Activated naive CD4-positive, alpha-beta T cell (primary cell): Measurements from ENCODE around the gene GET3.
"Not testable (repeated sequence)": the region's sequence is repeated elsewhere in the genome, so short reads cannot be mapped to it uniquely, and the experiment has no call there.

Source experiments
- DNase-seq, 4 experiments: peaks; one replicate each; lab custom pipeline; 2025; lab: John Stamatoyannopoulos, UW

The GET3 gene

GRCh38 chr19:12792051-12792852, 55.0 kb downstream of the GET3 start:
- DNase-seq = peak; percentile 37 to 71 (median 56)

DNA sequence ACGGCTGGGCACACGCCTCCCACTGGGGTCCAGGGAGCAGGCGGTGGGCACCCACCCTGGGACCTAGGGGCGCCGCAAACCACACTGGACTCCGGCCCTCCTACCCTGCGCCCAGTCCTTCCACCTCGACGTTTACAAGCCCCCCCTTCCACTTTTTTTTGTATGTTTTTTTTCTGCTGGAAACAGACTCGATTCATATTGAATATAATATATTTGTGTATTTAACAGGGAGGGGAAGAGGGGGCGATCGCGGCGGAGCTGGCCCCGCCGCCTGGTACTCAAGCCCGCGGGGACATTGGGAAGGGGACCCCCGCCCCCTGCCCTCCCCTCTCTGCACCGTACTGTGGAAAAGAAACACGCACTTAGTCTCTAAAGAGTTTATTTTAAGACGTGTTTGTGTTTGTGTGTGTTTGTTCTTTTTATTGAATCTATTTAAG, 55.6 kb downstream of the GET3 start:
- DNase-seq = peak in 1 of 4 experiments; percentile 50

GRCh38 chr19:12793290-12794195, 56.2 kb downstream of the GET3 start:
- DNase-seq = peak; percentile 86 to 94 (median 90)

DNA sequence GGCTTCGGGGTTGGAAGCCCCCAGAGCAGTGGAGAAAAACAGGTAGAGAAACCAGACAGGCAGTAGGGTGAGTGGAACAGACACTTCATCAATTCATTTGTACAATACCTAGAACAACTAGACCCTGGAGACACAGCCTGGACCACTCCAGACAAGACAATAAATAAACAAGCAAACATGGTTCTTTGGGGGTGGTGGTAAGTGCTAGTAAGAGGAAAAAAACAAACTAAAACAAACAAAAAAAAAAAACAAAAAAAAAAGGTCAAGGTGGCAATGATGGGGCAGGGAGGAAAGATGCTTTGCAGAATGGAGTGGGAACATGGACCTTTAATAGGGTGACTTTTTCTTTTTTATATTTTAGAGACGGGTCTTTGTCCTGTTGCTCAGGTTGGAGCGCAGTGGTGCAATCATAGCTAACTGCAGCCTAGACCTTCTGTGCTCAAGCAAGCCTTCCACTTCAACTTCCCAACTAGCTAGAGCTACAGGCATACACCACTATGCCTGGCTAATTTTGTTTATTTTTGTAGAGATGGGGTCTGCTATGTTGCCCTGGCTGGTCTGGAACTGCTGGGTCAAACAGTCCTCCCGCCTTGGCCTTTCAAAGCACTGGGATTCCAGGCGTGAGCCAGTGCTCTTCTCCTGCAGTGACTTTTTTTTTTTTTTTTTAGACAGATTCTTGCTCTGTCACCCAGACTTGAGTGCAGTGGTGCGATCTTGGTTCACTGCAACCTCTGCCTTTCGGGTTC, 57.1 kb downstream of the GET3 start:
- no peak for DNase-seq

DNA sequence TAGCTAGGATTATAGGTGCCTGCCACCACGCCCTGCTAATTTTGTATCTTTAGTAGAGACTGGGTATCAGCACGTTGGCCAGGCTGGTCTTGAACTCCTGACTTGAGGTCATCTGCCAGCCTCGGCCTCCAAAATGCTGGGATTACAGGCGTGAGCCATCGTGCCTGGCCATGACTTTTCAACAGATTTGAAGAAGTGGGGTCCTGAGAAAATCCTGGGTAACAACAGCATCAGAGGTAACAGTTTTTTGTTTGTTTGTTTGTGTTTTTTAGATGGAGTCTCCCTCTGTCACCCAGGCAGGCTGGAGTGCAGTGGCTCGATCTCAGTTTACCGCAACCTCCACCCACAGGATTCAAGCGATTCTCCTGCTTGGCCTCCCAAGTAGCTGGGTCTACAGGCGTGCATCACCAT, 57.7 kb downstream of the GET3 start:
- no peak for DNase-seq

GRCh38 chr19:12796146-12797071, 59.1 kb downstream of the GET3 start:
- DNase-seq = peak; percentile 22 to 62 (median 51)

GRCh38 chr19:12797141-12797587, 59.9 kb downstream of the GET3 start:
- DNase-seq = no peak

GRCh38 chr19:12797607-12798006, 60.3 kb downstream of the GET3 start:
- not testable (repeated sequence) for DNase-seq
